IMR-90 (cell line): Measurements from ENCODE around the gene DMRT1. TPM values are rescaled to one million over a fixed set of nuclear protein-coding genes. Genes with fewer than 3 reads are reported as not detected.

ENCODE experiments used
- ATAC-seq: fragments of 200-7000 bp; cut with Tn5 transposase; 2 replicates; pipeline ENCODE4 v1.9.1; 2020; ENCODE audit warnings: low read depth, mild to moderate bottlenecking, moderate library complexity
- BruUV-seq: library from RNA; stranded (reverse); fragments of 400-500 nt; replicated peaks from 2 replicates; lab custom pipeline; 2021; lab: Mats Ljungman, UMichigan
- CTCF ChIA-PET: fragments of 300-600 bp; formaldehyde crosslinking; extraction: SDS; loops from one replicate; lab custom pipeline; 2021; ENCODE audit warnings: antibody characterized with exemption; lab: Yijun Ruan, JAX
- POLR2A ChIA-PET: fragments of 300-600 bp; sonication (Branson Sonifier 250); formaldehyde crosslinking; loops from one replicate; lab custom pipeline; 2022; ENCODE audit warnings: antibody characterized with exemption; ENCODE audit not compliant: unreplicated experiment; lab: Charles Lee
- DNase-seq: peaks from one replicate; pipeline ENCODE4 v3.0.0; 2013
- H2AFZ ChIP-seq: replicated peaks from 2 replicates; pipeline ENCODE3; 2013; ENCODE audit warnings: low read length, mild to moderate bottlenecking; ENCODE audit not compliant: poor library complexity
- H2AK5ac ChIP-seq: 2 replicates; pipeline ENCODE4 v1.6.1; 2013; ENCODE audit warnings: low read depth, low read length, inconsistent platforms
- H2AK9ac ChIP-seq: replicated peaks from 2 replicates; pipeline ENCODE3; 2013; ENCODE audit warnings: mild to moderate bottlenecking, low read depth, low read length, moderate library complexity; ENCODE audit not compliant: poor library complexity
- H2BK120ac ChIP-seq: 2 replicates; pipeline ENCODE4 v1.6.1; 2013; ENCODE audit warnings: low read depth, low read length, inconsistent platforms
- H2BK15ac ChIP-seq: 3 replicates; pipeline ENCODE4 v1.6.1; 2013; ENCODE audit warnings: low read depth, low read length, inconsistent platforms
- H2BK20ac ChIP-seq: 2 replicates; pipeline ENCODE4 v1.6.1; 2013; ENCODE audit warnings: low read depth, mild to moderate bottlenecking, inconsistent platforms, low read length, moderate library complexity
- H2BK5ac ChIP-seq: 2 replicates; pipeline ENCODE4 v1.6.1; 2013; ENCODE audit warnings: mild to moderate bottlenecking, low read depth, low read length, inconsistent platforms; ENCODE audit not compliant: poor library complexity, severe bottlenecking
- H3K14ac ChIP-seq: replicated peaks from 2 replicates; pipeline ENCODE4 v1.6.1; 2013; ENCODE audit warnings: low read depth, low read length, inconsistent platforms
- H3K18ac ChIP-seq: 2 replicates; pipeline ENCODE4 v1.6.1; 2013; ENCODE audit warnings: low read depth, low read length, control low read depth
- H3K23ac ChIP-seq: 2 replicates; pipeline ENCODE4 v1.6.1; 2013; ENCODE audit warnings: low read depth, low read length, inconsistent platforms
- H3K27ac ChIP-seq: 2 replicates; pipeline ENCODE4 v1.5.1; 2013; ENCODE audit warnings: mild to moderate bottlenecking, control low read depth, low read length; ENCODE audit not compliant: insufficient read depth
- H3K27me3 ChIP-seq: 2 replicates; pipeline ENCODE4 v1.6.1; 2013; ENCODE audit warnings: low read length; ENCODE audit not compliant: control insufficient read depth, insufficient read depth
- H3K36me3 ChIP-seq: 2 replicates; pipeline ENCODE4 v1.6.1; 2013; ENCODE audit warnings: low read length, mixed read lengths; ENCODE audit not compliant: control insufficient read depth, insufficient read depth
- H3K4ac ChIP-seq: 2 replicates; pipeline ENCODE4 v1.6.1; 2013; ENCODE audit warnings: low read depth, low read length, inconsistent platforms
- H3K4me1 ChIP-seq: 2 replicates; pipeline ENCODE4 v1.6.1; 2013; ENCODE audit warnings: low read length, mixed read lengths; ENCODE audit not compliant: control insufficient read depth, insufficient read depth
- H3K4me2 ChIP-seq: 2 replicates; pipeline ENCODE4 v1.6.1; 2013; ENCODE audit warnings: low read depth, mild to moderate bottlenecking, control low read depth, low read length, moderate library complexity
- H3K4me3 ChIP-seq: 2 replicates; pipeline ENCODE4 v1.5.1; 2013; ENCODE audit warnings: low read depth, mild to moderate bottlenecking, control low read depth, low read length, moderate library complexity; ENCODE audit not compliant: insufficient read depth
- H3K56ac ChIP-seq: 2 replicates; pipeline ENCODE4 v1.6.1; 2013; ENCODE audit warnings: low read length, inconsistent platforms; ENCODE audit not compliant: insufficient read depth; ENCODE audit errors: extremely low read depth
- H3K79me1 ChIP-seq, 2 experiments: 2 replicates each; pipeline ENCODE4 v1.6.1; 2013; ENCODE audit warnings: low read length in 2 of 2, inconsistent platforms in 1 of 2, low read depth in 1 of 2
- H3K9ac ChIP-seq: 2 replicates; pipeline ENCODE4 v1.6.1; 2013; ENCODE audit warnings: low read depth, low read length, control low read depth
- H3K9me1 ChIP-seq: 2 replicates; pipeline ENCODE4 v1.6.1; 2013; ENCODE audit warnings: low read length, inconsistent platforms; ENCODE audit not compliant: insufficient read depth
- H3K9me3 ChIP-seq: 2 replicates; pipeline ENCODE4 v1.6.1; 2013; ENCODE audit warnings: low read length; ENCODE audit not compliant: control insufficient read depth, insufficient read depth
- H4K20me1 ChIP-seq: 2 replicates; pipeline ENCODE4 v1.6.1; 2013; ENCODE audit warnings: low read length, inconsistent platforms; ENCODE audit not compliant: insufficient read depth
- H4K5ac ChIP-seq: 2 replicates; pipeline ENCODE4 v1.6.1; 2013; ENCODE audit warnings: mild to moderate bottlenecking, low read depth, low read length, control low read depth
- H4K8ac ChIP-seq, 2 experiments: 2 replicates each; pipeline ENCODE4 v1.6.1; 2013; ENCODE audit warnings: low read depth in 2 of 2, low read length in 2 of 2, control low read depth in 1 of 2, inconsistent platforms in 1 of 2
- H4K91ac ChIP-seq: 2 replicates; pipeline ENCODE4 v1.6.1; 2013; ENCODE audit warnings: low read depth, low read length, inconsistent platforms; ENCODE audit not compliant: insufficient read depth
- BHLHE40 ChIP-seq: fragments of 150-350 bp; IDR thresholded peaks from 2 replicates; pipeline ENCODE4 v1.6.1; 2016; ENCODE audit warnings: mild to moderate bottlenecking, low read depth, low read length
- CHD1 ChIP-seq: IDR thresholded peaks from 2 replicates; pipeline ENCODE4 v1.6.1; 2012; ENCODE audit warnings: low read depth, low read length, improper control_type of control experiment
- FOS ChIP-seq: fragments of 150-350 bp; IDR thresholded peaks from 2 replicates; pipeline ENCODE4 v1.6.1; 2016; ENCODE audit warnings: low read depth, low read length
- MAFK ChIP-seq: IDR thresholded peaks from 2 replicates; pipeline ENCODE4 v1.6.1; 2012; ENCODE audit warnings: low read depth, low read length, improper control_type of control experiment
- MXI1 ChIP-seq: IDR thresholded peaks from 2 replicates; pipeline ENCODE4 v1.6.1; 2012; ENCODE audit warnings: low read depth, mild to moderate bottlenecking, low read length, moderate library complexity, borderline replicate concordance
- SMC3 ChIP-seq: fragments of 150-350 bp; IDR thresholded peaks from 2 replicates; pipeline ENCODE4 v1.6.1; 2016; ENCODE audit warnings: low read depth, mild to moderate bottlenecking, antibody characterized with exemption, low read length, moderate library complexity
- WGBS, 2 experiments: methylation state at CpG; one replicate each; pipeline versions ENCODE4 v1.1.5 to v1.1.7; 2013; ENCODE audit warnings: missing lambda C conversion rate in 2 of 2; ENCODE audit not compliant: insufficient read length in 1 of 2; ENCODE audit errors: extremely low coverage in 2 of 2; 5-methylcytosine and 5-hydroxymethylcytosine counted together
- dilution Hi-C: fragments of 300-500 bp; cut with HindIII; formaldehyde crosslinking; loops from one replicate; pipeline ENCODE4 v1.14.3; 2018; ENCODE audit warnings: low sequenced_read_pairs; ENCODE audit not compliant: unreplicated experiment
- in situ Hi-C: fragments of 300-500 bp; cut with MboI; formaldehyde crosslinking; loops from 3 replicates; pipeline ENCODE4 v1.14.3; 2019; ENCODE audit warnings: low sequenced_read_pairs, inconsistent platforms, mixed read lengths
- intact Hi-C: fragments of 100-400 bp; cut with micrococcal nuclease; formaldehyde crosslinking; loops from 2 replicates; pipeline ENCODE4 v1.10.0; 2022
- polyA plus RNA-seq, 3 experiments: library from polyadenylated mRNA; depleted of rRNA; stranded (reverse); fragments of >200 nt; gene quantifications; 2 replicates each; pipeline ENCODE4 v1.2.3, GENCODE V29; 2012; ENCODE audit warnings: low replicate concordance in 1 of 3
- total RNA-seq: library from RNA; depleted of rRNA; stranded (reverse); fragments of >200 nt; gene quantifications from 2 replicates; pipeline ENCODE4 v1.2.3, GENCODE V29; 2012
- TF ChIP-seq, protein P1 (sequence below): conservative IDR thresholded peaks from 2 replicates; pipeline ENCODE4 v1.5.1; 2012; ENCODE audit warnings: mild to moderate bottlenecking, low read depth, low read length, improper control_type of control experiment

Gene DMRT1
- total and polyA plus RNA-seq, 2 of the 4 experiments (the other 2 are of a cell fraction): not detected

DNA sequence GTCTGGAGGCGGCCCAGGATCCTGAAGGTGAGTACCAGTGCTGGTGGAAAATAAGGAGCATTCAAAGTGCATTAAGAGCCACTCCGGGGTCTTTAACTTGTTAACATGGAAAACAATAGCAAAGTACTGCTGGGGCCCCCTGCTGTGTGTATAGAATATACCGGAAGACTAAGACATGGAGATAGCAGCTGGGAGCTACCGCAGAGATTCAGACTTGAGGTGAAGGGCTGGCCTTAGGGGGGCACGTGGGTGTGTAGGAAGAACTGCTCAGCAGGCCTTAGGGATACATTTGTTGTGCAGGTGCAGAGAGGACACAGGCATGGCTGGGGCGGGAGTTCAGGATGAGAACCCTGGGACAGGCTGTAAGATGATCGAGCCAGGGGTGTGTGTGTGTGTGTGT is 1.2 kb upstream of the DMRT1 start:
- Histone ChIP-seq H3K9me1 (no peaks in the 10 kb centered on the region), H2BK120ac (no peak overlapping the region), H3K23ac (no peak overlapping the region), H3K79me1 (no peaks in the 10 kb centered on the region), H2AFZ (no peak overlapping the region), H2BK15ac (no peak overlapping the region), H3K9ac (no peak overlapping the region), H4K91ac (no peak overlapping the region), H4K20me1 (no peaks in the 10 kb centered on the region), H3K27ac (no peak overlapping the region), H3K4me3 (no peak overlapping the region), H3K4me2 (no peak overlapping the region), H3K56ac (no peak overlapping the region), H3K18ac (no peak overlapping the region), H2BK20ac (no peak overlapping the region), H2AK5ac (no peak overlapping the region), H3K36me3 (no peaks in the 10 kb centered on the region), H3K27me3 (peaks cover 38% of the 10 kb centered on the region), H4K5ac (no peak overlapping the region), H4K8ac (no peak overlapping the region), H3K4ac (no peak overlapping the region), H3K14ac (no peak overlapping the region), H3K9me3 (no peaks in the 10 kb centered on the region), H2AK9ac (no peak overlapping the region), H3K4me1 (no peaks in the 10 kb centered on the region), H2BK5ac (no peak overlapping the region)
- CTCF ChIA-PET: no interaction called here
- DNase-seq: no peak
- intact Hi-C loops (no loop called here), dilution Hi-C loops (no loop called here), in situ Hi-C loops (no loop called here)
- no peak for ATAC-seq
- BruUV-seq: no TSS peak
- no peak for TF ChIP-seq SMC3
- TF ChIP-seq MAFK: no peak
- TF ChIP-seq MXI1: no peak
- TF ChIP-seq FOS: no peak
- no peak for TF ChIP-seq BHLHE40
- no peak for TF ChIP-seq CHD1
- TF ChIP-seq, protein P1, sequence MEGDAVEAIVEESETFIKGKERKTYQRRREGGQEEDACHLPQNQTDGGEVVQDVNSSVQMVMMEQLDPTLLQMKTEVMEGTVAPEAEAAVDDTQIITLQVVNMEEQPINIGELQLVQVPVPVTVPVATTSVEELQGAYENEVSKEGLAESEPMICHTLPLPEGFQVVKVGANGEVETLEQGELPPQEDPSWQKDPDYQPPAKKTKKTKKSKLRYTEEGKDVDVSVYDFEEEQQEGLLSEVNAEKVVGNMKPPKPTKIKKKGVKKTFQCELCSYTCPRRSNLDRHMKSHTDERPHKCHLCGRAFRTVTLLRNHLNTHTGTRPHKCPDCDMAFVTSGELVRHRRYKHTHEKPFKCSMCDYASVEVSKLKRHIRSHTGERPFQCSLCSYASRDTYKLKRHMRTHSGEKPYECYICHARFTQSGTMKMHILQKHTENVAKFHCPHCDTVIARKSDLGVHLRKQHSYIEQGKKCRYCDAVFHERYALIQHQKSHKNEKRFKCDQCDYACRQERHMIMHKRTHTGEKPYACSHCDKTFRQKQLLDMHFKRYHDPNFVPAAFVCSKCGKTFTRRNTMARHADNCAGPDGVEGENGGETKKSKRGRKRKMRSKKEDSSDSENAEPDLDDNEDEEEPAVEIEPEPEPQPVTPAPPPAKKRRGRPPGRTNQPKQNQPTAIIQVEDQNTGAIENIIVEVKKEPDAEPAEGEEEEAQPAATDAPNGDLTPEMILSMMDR: no peak
- POLR2A ChIA-PET: interaction anchor here (0.6 kb wide), 1 partner anchor 12 kb away, joined by 3 read pairs; no protein-coding TSS in a partner anchor
- WGBS, 2 experiments: 9% methylated on average over 2 of the region's 7 CpGs; no CpG with 5 or more reads in 1 of the 2 experiments
